Spleen (tissue), 11 donors: ENCODE results near the gene MSGN1. TPM values are rescaled to one million over a fixed set of nuclear protein-coding genes. Genes with fewer than 3 reads are reported as not detected.
A peak's percentile ranks its signal among the peaks of the same experiment; 100 is the strongest.
"Not testable (repeated sequence)": the region's sequence is repeated elsewhere in the genome, so short reads cannot be mapped to it uniquely, and the experiment has no call there.

Experiments used
- DNase-seq: peaks from one replicate; pipeline ENCODE4 v3.0.0-alpha.2; 2020
- H3K27ac ChIP-seq, 8 donors: fragments of 200-600 bp; sonication (generic) in 7 of 8; 1 replicate in 4 of 8; 2 replicates in 4 of 8; pipeline versions ENCODE4 v1.5.0 to v1.8.0; 2016 to 2021; ENCODE audit warnings: inconsistent platforms in 4 of 8, mild to moderate bottlenecking in 4 of 8, moderate library complexity in 1 of 8
- H3K27me3 ChIP-seq, 7 donors: fragments of 200-600 bp; sonication (generic) in 6 of 7; replicated peaks in 1 of 7; 1 replicate in 4 of 7; 2 replicates in 3 of 7; pipeline versions ENCODE4 v1.5.0 to v1.8.0; 2016 to 2021; ENCODE audit warnings: inconsistent platforms in 3 of 7, mild to moderate bottlenecking in 1 of 7
- H3K36me3 ChIP-seq, 6 donors: fragments of 200-600 bp; sonication (generic) in 5 of 6; 1 replicate in 4 of 6; 2 replicates in 2 of 6; pipeline versions ENCODE4 v1.5.0 to v1.8.0; 2016 to 2021; ENCODE audit warnings: inconsistent platforms in 2 of 6
- H3K4me1 ChIP-seq, 6 donors: fragments of 200-600 bp; sonication (generic) in 5 of 6; 1 replicate in 3 of 6; 2 replicates in 3 of 6; pipeline versions ENCODE4 v1.5.0 to v1.8.0; 2016 to 2021; ENCODE audit warnings: inconsistent platforms in 3 of 6
- H3K4me3 ChIP-seq, 8 donors: fragments of 200-600 bp; sonication (generic) in 7 of 8; 1 replicate in 4 of 8; 2 replicates in 4 of 8; pipeline versions ENCODE4 v1.5.0 to v1.8.0; 2016 to 2021; ENCODE audit warnings: inconsistent platforms in 4 of 8, mild to moderate bottlenecking in 4 of 8, moderate library complexity in 2 of 8
- H3K9me3 ChIP-seq, 8 donors: fragments of 200-600 bp; sonication (generic) in 7 of 8; 1 replicate in 4 of 8; 2 replicates in 4 of 8; pipeline versions ENCODE4 v1.5.0 to v1.8.0; 2016 to 2021; ENCODE audit warnings: inconsistent platforms in 4 of 8
- CTCF ChIP-seq, 11 experiments: fragments of 200-600 bp in 7 of 11; fragments of 450-650 bp in 4 of 11; sonication (generic) in 4 of 11; IDR thresholded peaks in 8 of 11; conservative IDR thresholded peaks in 3 of 11; 1 replicate in 7 of 11; 2 replicates in 4 of 11; pipeline versions ENCODE4 v1.4.0 to v1.8.0; 2016 to 2021; ENCODE audit warnings: antibody characterized with exemption in 11 of 11, inconsistent platforms in 4 of 11, mild to moderate bottlenecking in 1 of 11
- POLR2A ChIP-seq, 3 donors: fragments of 450-650 bp; IDR thresholded peaks; one replicate each; pipeline ENCODE4 v1.5.1; 2017; ENCODE audit warnings: antibody characterized with exemption in 3 of 3, mild to moderate bottlenecking in 1 of 3
- POLR2AphosphoS5 ChIP-seq, 3 donors: sonication (generic); formaldehyde crosslinking; IDR thresholded peaks; one replicate each; pipeline ENCODE4 v1.5.1; 2017; ENCODE audit warnings: antibody characterized with exemption in 3 of 3
- WGBS, 5 donors: extraction: QIAGEN DNeasy Blood & Tissue Kit in 3 of 5; methylation state at CpG; one replicate each; pipeline versions ENCODE4 v1.1.5 to v1.1.7; 2013 to 2018; 5-methylcytosine and 5-hydroxymethylcytosine counted together
- intact Hi-C: fragments of 100-400 bp; cut with DNase I; formaldehyde crosslinking; loops from one replicate; pipeline ENCODE4 v1.15.0; 2023; ENCODE audit warnings: low total_unique reads
- polyA plus RNA-seq, 3 donors: library from polyadenylated mRNA; stranded (reverse); fragments of 200-250 nt; gene quantifications; one replicate each; pipeline ENCODE4 v1.2.1, GENCODE V29; 2013
- total RNA-seq, 7 donors: library from RNA; depleted of rRNA in 3 of 7; stranded (reverse); fragments of >200 nt in 3 of 7; fragmentation: NEBNext Ultra II Directional in 4 of 7; extraction: Animal tissue kit (Norgen Biotek cat#: 25700) in 4 of 7; gene quantifications; one replicate each; pipeline versions ENCODE4 v1.1.0 to v1.2.1, GENCODE V29; 2016 to 2021
- donor health status: healthy with polysubstance abuse.
- donor health status: DM: no; HTN: no; CAD: no; lungs with moderate emphysema.
- donor health status: DM: no; HTN: no; CAD: no.
- donor health status: Bipolar disorder and iron deficiency.
- donor health status: healthy.
- donor health status: DM: no; HTN: no; CAD: no.
- donor health status: DM: yes; HTN: yes; CAD: no.

MSGN1 gene
- total and polyA plus RNA-seq, 10 donors, result not detected

DNA sequence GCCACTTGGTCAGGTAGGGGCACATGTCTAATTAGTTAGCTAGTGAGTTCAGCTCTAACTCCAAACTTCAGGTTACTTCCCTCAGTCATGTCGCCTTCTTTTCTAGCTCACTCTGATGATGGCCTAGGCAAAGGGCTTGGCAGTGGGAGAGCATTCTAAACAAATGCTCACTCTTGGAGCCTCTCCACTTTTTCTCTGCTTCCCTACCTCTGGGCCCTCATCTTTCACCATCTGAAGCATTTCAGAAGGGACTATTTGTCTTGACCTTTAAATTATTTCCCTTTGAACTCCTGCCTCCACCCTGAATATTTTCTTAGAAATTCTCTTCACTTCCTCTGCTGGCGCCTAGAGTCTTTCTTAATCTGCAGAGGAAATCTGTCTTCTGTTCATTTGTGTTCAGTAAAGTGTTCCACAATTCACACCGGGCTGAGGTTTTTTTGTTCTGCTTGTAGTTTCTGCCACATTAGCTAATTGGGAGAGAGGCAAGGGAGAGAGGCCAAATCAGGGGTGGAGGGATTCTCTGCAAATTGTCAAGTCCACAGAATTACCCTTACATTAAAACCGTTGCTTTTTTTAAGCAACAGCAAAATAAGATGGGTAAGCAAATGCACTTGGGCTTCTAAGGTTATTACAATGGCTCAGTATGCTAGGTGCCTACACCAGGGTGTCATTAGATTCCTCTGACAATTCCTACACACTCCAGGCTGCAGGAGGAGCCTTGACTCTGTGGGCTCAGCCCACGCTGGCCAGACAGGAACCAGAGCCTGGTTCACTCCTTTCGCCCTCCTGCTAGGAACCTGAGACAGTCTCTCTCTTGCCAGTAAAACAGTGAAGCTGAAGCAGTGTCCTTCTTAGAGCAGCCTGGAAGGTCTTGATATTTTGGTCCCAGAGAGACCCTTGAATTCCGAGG lies 5.5 kb downstream of the MSGN1 start:
- no peaks in the 10 kb centered on the region for H3K36me3 ChIP-seq
- peaks cover 4 to 39% (median 17%) of the 10 kb centered on the region in 6 donors for H3K4me1 ChIP-seq
- intact Hi-C loops, result no loop called here
- H3K27ac ChIP-seq, result peak overlapping the region in 7 of 8 donors; percentile 17 to 73 (median 53)
- H3K9me3 ChIP-seq, result no peaks in the 10 kb centered on the region
- H3K4me3 ChIP-seq, result no peak overlapping the region
- WGBS, 5 donors, result 27 to 39% (median 35%) methylated on average over 7 of the region's 7 CpGs
- TF ChIP-seq POLR2A (IDR thresholded peaks at IDR 0.05) (no peak), CTCF (IDR thresholded peaks at IDR 0.05 in 8 of 11, conservative IDR thresholded peaks at IDR 0.05 in 3 of 11) (no peak), POLR2AphosphoS5 (IDR thresholded peaks at IDR 0.05) (no peak)
- no peaks in the 10 kb centered on the region for H3K27me3 ChIP-seq
- no peak for DNase-seq

DNA sequence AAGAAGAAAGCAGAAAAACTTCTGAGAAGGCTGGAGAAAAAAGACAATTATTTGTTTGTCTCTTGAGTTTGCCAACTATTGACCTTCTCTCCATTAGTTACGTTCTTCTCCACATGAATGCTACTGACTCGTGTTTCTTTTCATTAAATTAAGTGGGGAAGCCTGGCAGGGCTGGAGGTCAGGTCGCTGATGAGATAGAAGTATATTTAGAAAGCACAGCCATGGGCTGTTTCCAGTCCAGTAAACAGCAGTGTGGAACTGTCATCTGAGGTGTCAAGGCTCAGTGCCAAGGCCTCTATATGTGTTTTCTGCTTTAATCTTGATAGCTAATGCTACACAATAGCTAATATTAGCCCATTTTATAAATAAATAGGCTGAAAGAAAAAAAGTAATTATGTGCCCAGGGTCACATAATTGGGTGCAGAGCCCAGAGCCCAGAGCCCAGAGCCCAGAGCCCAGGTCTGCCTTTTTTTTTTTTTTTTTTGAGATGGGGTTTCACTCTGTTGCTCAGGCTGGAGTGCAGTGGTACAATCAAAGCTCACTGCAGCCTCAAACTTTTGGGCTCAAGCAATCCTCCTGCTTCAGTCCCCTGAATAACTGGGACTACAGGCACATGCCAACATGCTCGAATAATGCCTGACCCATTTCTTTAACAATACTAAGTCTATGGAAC lies 6.3 kb downstream of the MSGN1 start:
- DNase-seq, result no peak

DNA sequence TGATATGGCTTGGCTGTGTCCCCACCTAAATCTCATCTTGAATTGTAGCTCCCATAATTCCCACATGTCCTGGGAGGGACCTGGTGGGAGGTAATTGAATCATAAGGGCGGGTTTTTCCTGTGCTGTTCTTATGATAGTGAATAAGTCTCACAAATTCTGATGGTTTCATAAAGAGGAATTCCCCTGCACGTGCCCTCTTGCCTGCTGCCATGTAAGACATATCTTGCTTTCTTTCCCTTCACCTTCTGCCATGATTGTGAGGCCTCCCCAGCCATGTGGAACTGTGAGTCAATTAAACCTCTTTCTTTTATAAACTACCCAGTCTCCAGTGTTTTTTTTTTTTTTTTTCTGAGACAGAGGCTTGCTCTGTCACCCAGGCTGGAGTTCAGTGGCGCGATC lies 7.4 kb downstream of the MSGN1 start:
- H3K27ac ChIP-seq, result peak overlapping the region in 1 of 8 donors; percentile 72
- peaks cover 4 to 39% (median 17%) of the 10 kb centered on the region in 6 donors for H3K4me1 ChIP-seq
- intact Hi-C loops, DNase-seq, H3K27me3 ChIP-seq, H3K9me3 ChIP-seq, H3K36me3 ChIP-seq, H3K4me3 ChIP-seq: not testable (repeated sequence)
- WGBS, 5 donors, result 63 to 86% (median 70%) methylated on average over 4 of the region's 4 CpGs

More for the DNA sequence above, 6.3 kb downstream of the MSGN1 start:
- WGBS, 5 donors, result 45 to 64% (median 52%) methylated on average over 4 of the region's 4 CpGs
- no peaks in the 10 kb centered on the region for H3K9me3 ChIP-seq
- intact Hi-C loops, result no loop called here
- H3K27me3 ChIP-seq, result no peaks in the 10 kb centered on the region
- peaks cover 4 to 39% (median 17%) of the 10 kb centered on the region in 6 donors for H3K4me1 ChIP-seq
- H3K27ac ChIP-seq, result peak overlapping the region in 7 of 8 donors; percentile 17 to 73 (median 53)
- TF ChIP-seq CTCF (IDR thresholded peaks at IDR 0.05 in 8 of 11, conservative IDR thresholded peaks at IDR 0.05 in 3 of 11), result no peak
- no peak for TF ChIP-seq POLR2AphosphoS5 (IDR thresholded peaks at IDR 0.05)
- no peak for TF ChIP-seq POLR2A (IDR thresholded peaks at IDR 0.05)
- no peak overlapping the region for H3K4me3 ChIP-seq
- no peaks in the 10 kb centered on the region for H3K36me3 ChIP-seq

DNA sequence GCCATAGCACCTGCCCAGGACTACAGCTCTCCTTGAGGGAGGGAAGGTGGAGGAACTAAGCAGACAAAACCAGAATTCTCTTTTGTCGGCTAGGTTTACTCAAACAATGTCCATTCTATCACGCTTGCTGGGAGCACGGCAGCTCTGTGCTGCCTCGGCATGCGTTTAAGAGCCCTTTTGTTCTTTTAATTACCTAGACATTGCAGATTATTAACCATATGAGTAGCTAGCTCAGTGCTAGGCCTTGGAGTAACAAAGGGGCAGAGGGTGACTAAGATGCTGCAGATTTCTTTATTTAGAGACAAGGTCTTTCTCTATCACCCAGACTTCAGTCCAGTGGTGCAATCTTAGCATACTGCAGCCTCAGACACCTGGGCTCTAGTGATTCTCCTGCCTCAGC lies 11.1 kb downstream of the MSGN1 start:
- Histone ChIP-seq H3K36me3 (no peaks in the 10 kb centered on the region), H3K9me3 (peaks cover 0 to 8% (median 0%) of the 10 kb centered on the region in 8 donors), H3K4me3 (no peak overlapping the region), H3K27ac (no peak overlapping the region), H3K4me1 (peaks cover 2 to 30% (median 18%) of the 10 kb centered on the region in 6 donors), H3K27me3 (peaks cover 0 to 17% (median 0%) of the 10 kb centered on the region in 7 donors)
- intact Hi-C loops, result no loop called here
- 88 to 97% (median 94%) methylated on average over 5 of the region's 5 CpGs for WGBS, 5 donors
- DNase-seq, result no peak
- no peak for TF ChIP-seq CTCF (IDR thresholded peaks at IDR 0.05 in 8 of 11, conservative IDR thresholded peaks at IDR 0.05 in 3 of 11)
- TF ChIP-seq POLR2A (IDR thresholded peaks at IDR 0.05), result no peak
- no peak for TF ChIP-seq POLR2AphosphoS5 (IDR thresholded peaks at IDR 0.05)
